ENCODE data around the gene MAML1. TPM values are rescaled to one million over a fixed set of nuclear protein-coding genes. Genes with fewer than 3 reads are reported as not detected.
A peak's percentile ranks its signal among the peaks of the same experiment; 100 is the strongest.

Gene MAML1
- total RNA-seq, 1 experiment from 2014 or later = 10.6 TPM

Small RNA genes within 50 kb of the gene (microRNA-seq; reads per million reads assigned to microRNA genes)
- gene MIR1229 (ENCODE audit: unreplicated experiment) = 9.8 reads per million, percentile 36 among the genes with 10 or more reads in this experiment

Other genes starting within 250 kb of the MAML1 start
- 27.1 and 31.5 TPM in 2 replicates for gene RUFY1, start 182.3 kb upstream of the MAML1 start, total RNA-seq (2014; rRNA removed)
- 533 and 610 TPM in 2 replicates for gene HNRNPH1, start 109.2 kb upstream of the MAML1 start, total RNA-seq (2014; rRNA removed)
- gene CBY3, start 51.8 kb upstream of the MAML1 start, total RNA-seq (2014; rRNA removed) = 1.4 TPM in 1 of 2 replicates, not detected in the other
- gene CANX, start 33.9 kb upstream of the MAML1 start, total RNA-seq (2014; rRNA removed) = 293 and 348 TPM in 2 replicates
- gene LTC4S, start 61.2 kb downstream of the MAML1 start, total RNA-seq (2014; rRNA removed) = 1.5 and 3.6 TPM in 2 replicates
- gene MGAT4B, start 74.0 kb downstream of the MAML1 start, total RNA-seq (2014; rRNA removed) = 88.9 and 113 TPM in 2 replicates
- 253 and 341 TPM in 2 replicates for gene SQSTM1, start 88.1 kb downstream of the MAML1 start, total RNA-seq (2014; rRNA removed)
- 20.2 and 26.1 TPM in 2 replicates for gene MRNIP, start 126.0 kb downstream of the MAML1 start, total RNA-seq (2014; rRNA removed)
- gene TBC1D9B, start 175.1 kb downstream of the MAML1 start, total RNA-seq (2014; rRNA removed) = 44.9 and 67.7 TPM in 2 replicates